PC-9 (cell line): Measurements from ENCODE around the gene ID2. TPM values are rescaled to one million over a fixed set of nuclear protein-coding genes. Genes with fewer than 3 reads are reported as not detected.

Experiments used
- BruUV-seq: library from RNA; stranded (reverse); fragments of 400-500 nt; replicated peaks from 2 replicates; lab custom pipeline; 2021; lab: Mats Ljungman, UMichigan
- CTCF ChIA-PET: fragments of 300-600 bp; sonication (Branson Sonifier 250); formaldehyde crosslinking; loops from one replicate; lab custom pipeline; 2022; ENCODE audit warnings: antibody characterized with exemption; lab: Charles Lee
- POLR2A ChIA-PET: fragments of 300-600 bp; sonication (Branson Sonifier 250); formaldehyde crosslinking; loops from one replicate; lab custom pipeline; 2022; ENCODE audit warnings: antibody characterized with exemption; ENCODE audit not compliant: unreplicated experiment; lab: Charles Lee
- DNase-seq, 2 experiments: peaks; one replicate each; pipeline versions ENCODE4 v3.0.0 to v3.0.0-alpha.2; 2015 to 2022; ENCODE audit warnings: mixed read lengths in 1 of 2
- H2AFZ ChIP-seq: fragments of 200-600 bp; sonication (generic); 2 replicates; pipeline ENCODE4 v1.8.1; 2017; ENCODE audit warnings: antibody characterized with exemption
- H3F3A ChIP-seq: fragments of 200-600 bp; sonication (generic); 2 replicates; pipeline ENCODE4 v1.8.1; 2017; ENCODE audit warnings: antibody characterized with exemption, mild to moderate bottlenecking, low read depth; ENCODE audit not compliant: insufficient read depth
- H3K27ac ChIP-seq: fragments of 200-600 bp; sonication (generic); 2 replicates; pipeline ENCODE4 v1.6.1; 2016; ENCODE audit warnings: mixed run types
- H3K27me3 ChIP-seq: fragments of 200-600 bp; sonication (generic); 2 replicates; pipeline ENCODE4 v1.6.1; 2016; ENCODE audit warnings: low read depth, mixed run types; ENCODE audit not compliant: insufficient read depth
- H3K36me3 ChIP-seq: fragments of 200-600 bp; sonication (generic); 2 replicates; pipeline ENCODE4 v1.6.1; 2016; ENCODE audit warnings: low read depth, mixed run types
- H3K4me1 ChIP-seq: fragments of 200-600 bp; sonication (generic); replicated peaks from 2 replicates; pipeline ENCODE4 v1.6.1; 2016; ENCODE audit warnings: mixed run types; ENCODE audit not compliant: insufficient read depth
- H3K4me2 ChIP-seq: fragments of 200-600 bp; sonication (generic); 2 replicates; pipeline ENCODE4 v1.6.1; 2017; ENCODE audit warnings: mixed run types
- H3K4me3 ChIP-seq: fragments of 200-600 bp; sonication (generic); 2 replicates; pipeline ENCODE4 v1.6.1; 2016; ENCODE audit warnings: mixed run types
- H3K79me2 ChIP-seq: fragments of 200-600 bp; sonication (generic); 2 replicates; pipeline ENCODE4 v1.6.1; 2017; ENCODE audit warnings: low read depth, mixed run types
- H3K9me2 ChIP-seq: fragments of 200-600 bp; sonication (generic); 2 replicates; pipeline ENCODE4 v1.8.1; 2017; ENCODE audit warnings: mild to moderate bottlenecking; ENCODE audit not compliant: insufficient read depth
- H3K9me3 ChIP-seq: fragments of 200-600 bp; sonication (generic); 2 replicates; pipeline ENCODE4 v1.8.1; 2016; ENCODE audit warnings: low read depth; ENCODE audit not compliant: insufficient read depth
- H4K20me1 ChIP-seq: fragments of 200-600 bp; sonication (generic); 2 replicates; pipeline ENCODE4 v1.8.1; 2017; ENCODE audit not compliant: insufficient read depth
- EZH2 ChIP-seq: fragments of 200-600 bp; sonication (generic); IDR thresholded peaks from 2 replicates; pipeline ENCODE4 v1.8.0; 2017; ENCODE audit warnings: antibody characterized with exemption, low read depth
- intact Hi-C: fragments of 100-400 bp; cut with micrococcal nuclease; formaldehyde crosslinking; loops from one replicate; pipeline ENCODE4 v1.10.0; 2022; ENCODE audit not compliant: unreplicated experiment
- total RNA-seq: library from RNA; stranded (reverse); gene quantifications from 2 replicates; pipeline ENCODE4 v1.2.3, GENCODE V29; 2021
- TF ChIP-seq, protein P1 (sequence below): fragments of 200-600 bp; sonication (generic); conservative IDR thresholded peaks from 2 replicates; pipeline ENCODE4 v1.6.1; 2017; ENCODE audit warnings: mixed run types, antibody characterized with exemption, mild to moderate bottlenecking, moderate library complexity

The ID2 gene
- total RNA-seq, 1 experiment from 2014 or later: 0.61 TPM

DNA sequence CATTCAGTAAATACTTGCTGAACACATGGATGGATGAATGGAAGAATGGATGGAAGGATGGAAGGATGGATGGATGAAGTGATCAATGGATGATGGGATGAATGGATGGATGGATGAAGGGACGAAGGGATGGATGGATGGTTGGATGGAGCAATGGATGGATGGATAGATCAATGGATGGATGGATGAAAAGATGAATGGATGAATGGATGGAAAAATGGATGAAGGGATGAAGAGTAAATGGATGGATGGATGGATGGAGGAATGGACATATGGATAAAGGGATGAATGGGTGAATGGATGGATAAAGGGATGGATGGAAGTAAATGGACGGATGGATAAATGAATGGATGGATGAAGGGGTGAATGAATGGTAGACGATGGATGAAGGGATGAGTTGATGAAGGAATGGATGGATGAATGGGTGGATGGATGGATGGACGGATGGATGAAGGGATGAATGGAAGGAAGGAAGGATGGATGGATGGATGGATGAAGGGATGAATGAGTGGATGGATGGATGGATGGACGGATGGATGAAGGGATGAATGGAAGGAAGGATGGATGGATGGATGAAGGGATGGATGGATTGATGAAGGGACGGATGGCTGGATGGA is 13.9 kb upstream of the ID2 start:
- Histone ChIP-seq H3K9me2 (no peaks in the 10 kb centered on the region), H4K20me1 (no peaks in the 10 kb centered on the region), H3K36me3 (no peaks in the 10 kb centered on the region), H2AFZ (no peak overlapping the region), H3K4me3 (no peak overlapping the region), H3F3A (no peaks in the 10 kb centered on the region), H3K27me3 (peaks cover 77% of the 10 kb centered on the region), H3K9me3 (no peaks in the 10 kb centered on the region), H3K79me2 (no peaks in the 10 kb centered on the region), H3K27ac (no peak overlapping the region), H3K4me1 (no peaks in the 10 kb centered on the region), H3K4me2 (no peak overlapping the region)
- ChIA-PET POLR2A (no interaction called here), CTCF (no interaction called here)
- TF ChIP-seq EZH2: no peak
- TF ChIP-seq, protein P1, sequence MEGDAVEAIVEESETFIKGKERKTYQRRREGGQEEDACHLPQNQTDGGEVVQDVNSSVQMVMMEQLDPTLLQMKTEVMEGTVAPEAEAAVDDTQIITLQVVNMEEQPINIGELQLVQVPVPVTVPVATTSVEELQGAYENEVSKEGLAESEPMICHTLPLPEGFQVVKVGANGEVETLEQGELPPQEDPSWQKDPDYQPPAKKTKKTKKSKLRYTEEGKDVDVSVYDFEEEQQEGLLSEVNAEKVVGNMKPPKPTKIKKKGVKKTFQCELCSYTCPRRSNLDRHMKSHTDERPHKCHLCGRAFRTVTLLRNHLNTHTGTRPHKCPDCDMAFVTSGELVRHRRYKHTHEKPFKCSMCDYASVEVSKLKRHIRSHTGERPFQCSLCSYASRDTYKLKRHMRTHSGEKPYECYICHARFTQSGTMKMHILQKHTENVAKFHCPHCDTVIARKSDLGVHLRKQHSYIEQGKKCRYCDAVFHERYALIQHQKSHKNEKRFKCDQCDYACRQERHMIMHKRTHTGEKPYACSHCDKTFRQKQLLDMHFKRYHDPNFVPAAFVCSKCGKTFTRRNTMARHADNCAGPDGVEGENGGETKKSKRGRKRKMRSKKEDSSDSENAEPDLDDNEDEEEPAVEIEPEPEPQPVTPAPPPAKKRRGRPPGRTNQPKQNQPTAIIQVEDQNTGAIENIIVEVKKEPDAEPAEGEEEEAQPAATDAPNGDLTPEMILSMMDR: no peak
- intact Hi-C loops: no loop called here
- no peak for DNase-seq
- no TSS peak for BruUV-seq

DNA sequence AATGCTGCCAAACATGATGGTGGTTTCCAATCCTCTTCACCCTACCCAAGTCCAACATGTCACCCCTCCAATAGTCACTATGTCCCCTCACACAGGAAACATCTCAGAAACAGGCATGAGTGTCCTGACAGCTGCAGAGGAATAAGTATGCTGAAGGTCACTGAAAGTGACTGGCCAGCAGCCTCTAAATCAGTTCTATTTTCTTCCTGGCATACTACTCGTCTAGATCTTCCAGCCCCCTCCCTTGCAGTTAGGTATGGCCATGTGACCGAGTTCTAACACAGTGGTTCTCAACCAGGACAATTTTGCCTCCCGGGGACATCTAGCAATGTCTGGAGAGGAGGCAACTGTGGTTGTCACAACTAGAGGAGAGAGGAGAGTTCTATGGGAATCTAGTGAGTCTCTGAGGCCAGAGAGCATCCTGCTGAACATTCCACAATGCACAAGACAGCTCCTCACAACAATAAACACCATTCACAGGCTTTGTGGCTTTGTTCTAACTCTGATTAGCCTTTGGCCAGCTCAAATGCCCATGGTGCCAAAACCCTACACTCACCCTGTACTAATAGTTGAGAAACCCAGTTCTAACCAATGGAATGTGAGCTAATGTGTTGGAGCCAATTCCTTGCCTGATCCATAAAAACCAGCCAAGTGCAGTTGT is 12.6 kb upstream of the ID2 start:
- ChIA-PET CTCF (no interaction called here), POLR2A (no interaction called here)

DNA sequence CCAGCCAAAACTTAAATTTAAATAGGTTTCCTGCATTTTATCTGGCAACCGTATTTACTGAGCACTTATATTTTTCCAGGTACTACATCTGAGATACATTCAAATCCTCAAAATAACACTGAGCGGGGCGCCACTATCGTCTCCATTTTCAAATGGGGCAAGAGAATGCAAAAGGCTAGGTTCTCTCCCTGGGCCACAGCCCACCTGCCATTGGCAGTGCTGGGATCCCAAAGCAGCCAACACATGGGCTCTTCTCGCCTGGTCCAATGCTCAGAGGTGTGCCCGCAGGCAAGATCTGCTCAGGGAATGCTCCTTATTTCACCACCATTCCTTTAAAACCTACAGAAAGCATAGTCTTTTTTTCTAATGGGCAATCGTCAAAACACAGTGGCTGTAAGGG is 11.3 kb upstream of the ID2 start:
- Histone ChIP-seq H3K36me3 (no peaks in the 10 kb centered on the region), H3K4me3 (no peak overlapping the region), H3K9me3 (no peaks in the 10 kb centered on the region), H3K4me1 (no peaks in the 10 kb centered on the region), H3K27me3 (peaks cover 78% of the 10 kb centered on the region), H3F3A (no peaks in the 10 kb centered on the region), H3K9me2 (no peaks in the 10 kb centered on the region), H2AFZ (no peak overlapping the region), H3K79me2 (no peaks in the 10 kb centered on the region), H3K27ac (no peak overlapping the region), H3K4me2 (no peak overlapping the region), H4K20me1 (no peaks in the 10 kb centered on the region)
- ChIA-PET POLR2A (no interaction called here), CTCF (no interaction called here)
- TF ChIP-seq, protein P1: no peak
- TF ChIP-seq EZH2: no peak
- BruUV-seq: no TSS peak
- no peak for DNase-seq
- intact Hi-C loops: no loop called here

More for the DNA sequence above, 12.6 kb upstream of the ID2 start:
- Histone ChIP-seq H3K27me3 (peaks cover 77% of the 10 kb centered on the region), H3K79me2 (no peaks in the 10 kb centered on the region), H3F3A (no peaks in the 10 kb centered on the region), H3K4me2 (no peak overlapping the region), H3K4me1 (no peaks in the 10 kb centered on the region), H4K20me1 (no peaks in the 10 kb centered on the region), H3K4me3 (no peak overlapping the region), H3K27ac (no peak overlapping the region), H3K36me3 (no peaks in the 10 kb centered on the region), H3K9me2 (no peaks in the 10 kb centered on the region), H3K9me3 (no peaks in the 10 kb centered on the region), H2AFZ (no peak overlapping the region)
- BruUV-seq: no TSS peak
- TF ChIP-seq EZH2: no peak
- TF ChIP-seq, protein P1: no peak
- DNase-seq: no peak
- intact Hi-C loops: no loop called here
